ENCODE results near the gene HLA-DRA. TPM values are rescaled to one million over a fixed set of nuclear protein-coding genes. Genes with fewer than 3 reads are reported as not detected.
A peak's percentile ranks its signal among the peaks of the same experiment; 100 is the strongest.
"Not testable (repeated sequence)": the region's sequence is repeated elsewhere in the genome, so short reads cannot be mapped to it uniquely, and the experiment has no call there.

The HLA-DRA gene
- total RNA-seq, 1 experiment from 2014 or later, result 2.8 TPM

DNA sequence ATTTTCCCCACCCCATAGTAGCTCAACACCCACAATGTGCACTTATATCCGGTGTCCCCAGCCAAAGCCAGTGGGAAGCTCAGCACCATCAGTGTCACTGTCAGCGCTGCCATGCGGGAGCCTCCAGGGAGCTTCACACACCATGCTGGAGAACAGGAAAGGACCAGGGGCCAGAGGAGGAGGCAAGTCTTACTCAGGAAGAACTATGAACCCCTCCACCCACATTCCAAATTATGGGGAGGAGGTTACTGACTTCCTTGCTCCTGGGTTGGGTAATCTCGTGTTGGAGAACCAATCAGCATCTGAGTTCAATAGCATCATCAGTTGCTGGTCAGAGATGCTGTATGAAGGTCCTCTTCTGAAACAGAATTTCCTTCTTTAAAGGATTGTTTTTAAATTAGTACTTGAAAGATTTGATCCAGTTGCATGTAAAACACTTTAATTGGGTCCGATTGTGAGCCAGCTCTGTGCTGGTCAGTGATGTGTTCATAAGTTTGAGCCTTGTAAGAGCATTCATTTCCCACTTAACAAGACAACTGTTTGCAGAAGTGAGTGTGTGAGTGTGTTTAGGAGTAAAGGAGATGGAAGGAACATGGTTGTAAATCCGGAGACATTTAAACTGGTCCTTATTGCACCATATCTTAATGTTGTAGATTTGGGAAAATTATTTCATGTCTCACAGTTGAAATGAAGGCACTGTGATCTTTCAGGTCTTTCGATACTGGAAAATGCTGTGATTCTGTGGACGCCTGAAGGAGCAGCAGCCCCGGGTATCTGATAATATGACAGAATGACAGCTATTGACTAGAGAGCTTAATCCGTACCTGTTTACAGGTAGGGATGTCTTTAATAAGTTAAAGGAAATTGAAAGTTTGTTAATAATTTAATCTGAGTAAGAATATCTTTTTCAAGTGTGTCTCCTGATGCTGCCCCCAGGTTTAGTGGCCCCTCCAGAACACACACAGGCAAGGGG is 34.0 kb downstream of the HLA-DRA start:
- CTCF ChIA-PET, H3K27ac Mint-ChIP-seq: not testable (repeated sequence)

DNA sequence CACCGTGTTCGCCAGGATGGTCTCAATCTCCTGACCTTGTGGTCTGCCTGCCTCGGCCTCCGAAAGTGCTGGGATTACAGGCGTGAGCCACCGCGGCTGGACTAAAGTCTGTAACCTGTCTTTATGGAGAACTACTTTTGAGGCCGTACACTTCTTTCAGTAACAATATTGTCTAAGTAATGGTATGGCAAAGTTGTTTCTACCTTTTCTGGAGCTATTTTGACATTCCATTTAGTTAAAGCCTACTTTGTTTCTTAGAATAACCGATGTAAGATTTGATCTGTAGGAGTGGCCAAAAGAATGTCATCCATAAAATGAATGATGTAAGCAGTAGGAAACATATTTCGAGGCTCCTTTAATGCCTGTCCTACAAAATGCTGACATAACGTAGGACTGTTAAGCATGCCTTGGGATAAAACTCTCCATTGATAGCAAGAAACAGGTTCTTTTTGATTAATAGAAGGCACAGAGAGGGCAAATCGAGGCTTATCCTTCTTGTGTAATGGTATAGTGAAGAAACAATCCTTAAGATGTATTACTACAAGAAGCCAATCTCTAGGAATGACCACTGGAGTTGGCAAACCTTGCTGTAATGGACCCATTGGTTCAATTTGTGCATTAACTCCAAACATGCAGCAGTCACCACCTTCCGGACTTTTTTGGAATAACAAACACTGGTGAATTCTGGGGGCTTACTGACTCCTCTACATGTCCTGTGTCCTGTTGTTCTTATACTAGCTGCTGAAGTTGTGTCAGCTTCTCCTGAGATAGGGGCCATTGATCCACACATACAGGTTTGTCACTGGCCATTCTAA is 35.9 kb downstream of the HLA-DRA start:
- H3K9me3 Mint-ChIP-seq, result peaks cover 58% of the 10 kb centered on the region
- H3K4me3 Mint-ChIP-seq, result no peak overlapping the region
- POLR2A ChIA-PET, result no interaction called here
- TF ChIP-seq GTF2I (CRISPR knock-in tag; conservative IDR thresholded peaks at IDR 0.05) (no peak), CREB1 (CRISPR knock-in tag; IDR thresholded peaks at IDR 0.05) (no peak), FOXP1 (CRISPR knock-in tag; IDR thresholded peaks at IDR 0.05; ENCODE audit: borderline replicate concordance) (no peak), ZNF232 (CRISPR knock-in tag; IDR thresholded peaks at IDR 0.05) (no peak), FOXK1 (CRISPR knock-in tag; IDR thresholded peaks at IDR 0.05) (no peak), NFATC4 (CRISPR knock-in tag; IDR thresholded peaks at IDR 0.05) (no peak), HMGA2 (CRISPR knock-in tag; IDR thresholded peaks at IDR 0.05) (no peak), ZNF121 (CRISPR knock-in tag; IDR thresholded peaks at IDR 0.05) (no peak), EMX1 (CRISPR knock-in tag; IDR thresholded peaks at IDR 0.05) (no peak), JUN (CRISPR knock-in tag; IDR thresholded peaks at IDR 0.05) (no peak)
- TF ChIP-seq, protein P1, sequence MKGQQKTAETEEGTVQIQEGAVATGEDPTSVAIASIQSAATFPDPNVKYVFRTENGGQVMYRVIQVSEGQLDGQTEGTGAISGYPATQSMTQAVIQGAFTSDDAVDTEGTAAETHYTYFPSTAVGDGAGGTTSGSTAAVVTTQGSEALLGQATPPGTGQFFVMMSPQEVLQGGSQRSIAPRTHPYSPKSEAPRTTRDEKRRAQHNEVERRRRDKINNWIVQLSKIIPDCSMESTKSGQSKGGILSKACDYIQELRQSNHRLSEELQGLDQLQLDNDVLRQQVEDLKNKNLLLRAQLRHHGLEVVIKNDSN (CRISPR knock-in tag; IDR thresholded peaks at IDR 0.05), result no peak
- TF ChIP-seq, protein P2, sequence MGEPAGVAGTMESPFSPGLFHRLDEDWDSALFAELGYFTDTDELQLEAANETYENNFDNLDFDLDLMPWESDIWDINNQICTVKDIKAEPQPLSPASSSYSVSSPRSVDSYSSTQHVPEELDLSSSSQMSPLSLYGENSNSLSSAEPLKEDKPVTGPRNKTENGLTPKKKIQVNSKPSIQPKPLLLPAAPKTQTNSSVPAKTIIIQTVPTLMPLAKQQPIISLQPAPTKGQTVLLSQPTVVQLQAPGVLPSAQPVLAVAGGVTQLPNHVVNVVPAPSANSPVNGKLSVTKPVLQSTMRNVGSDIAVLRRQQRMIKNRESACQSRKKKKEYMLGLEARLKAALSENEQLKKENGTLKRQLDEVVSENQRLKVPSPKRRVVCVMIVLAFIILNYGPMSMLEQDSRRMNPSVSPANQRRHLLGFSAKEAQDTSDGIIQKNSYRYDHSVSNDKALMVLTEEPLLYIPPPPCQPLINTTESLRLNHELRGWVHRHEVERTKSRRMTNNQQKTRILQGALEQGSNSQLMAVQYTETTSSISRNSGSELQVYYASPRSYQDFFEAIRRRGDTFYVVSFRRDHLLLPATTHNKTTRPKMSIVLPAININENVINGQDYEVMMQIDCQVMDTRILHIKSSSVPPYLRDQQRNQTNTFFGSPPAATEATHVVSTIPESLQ (CRISPR knock-in tag; IDR thresholded peaks at IDR 0.05), result no peak
- TF ChIP-seq, protein P3, sequence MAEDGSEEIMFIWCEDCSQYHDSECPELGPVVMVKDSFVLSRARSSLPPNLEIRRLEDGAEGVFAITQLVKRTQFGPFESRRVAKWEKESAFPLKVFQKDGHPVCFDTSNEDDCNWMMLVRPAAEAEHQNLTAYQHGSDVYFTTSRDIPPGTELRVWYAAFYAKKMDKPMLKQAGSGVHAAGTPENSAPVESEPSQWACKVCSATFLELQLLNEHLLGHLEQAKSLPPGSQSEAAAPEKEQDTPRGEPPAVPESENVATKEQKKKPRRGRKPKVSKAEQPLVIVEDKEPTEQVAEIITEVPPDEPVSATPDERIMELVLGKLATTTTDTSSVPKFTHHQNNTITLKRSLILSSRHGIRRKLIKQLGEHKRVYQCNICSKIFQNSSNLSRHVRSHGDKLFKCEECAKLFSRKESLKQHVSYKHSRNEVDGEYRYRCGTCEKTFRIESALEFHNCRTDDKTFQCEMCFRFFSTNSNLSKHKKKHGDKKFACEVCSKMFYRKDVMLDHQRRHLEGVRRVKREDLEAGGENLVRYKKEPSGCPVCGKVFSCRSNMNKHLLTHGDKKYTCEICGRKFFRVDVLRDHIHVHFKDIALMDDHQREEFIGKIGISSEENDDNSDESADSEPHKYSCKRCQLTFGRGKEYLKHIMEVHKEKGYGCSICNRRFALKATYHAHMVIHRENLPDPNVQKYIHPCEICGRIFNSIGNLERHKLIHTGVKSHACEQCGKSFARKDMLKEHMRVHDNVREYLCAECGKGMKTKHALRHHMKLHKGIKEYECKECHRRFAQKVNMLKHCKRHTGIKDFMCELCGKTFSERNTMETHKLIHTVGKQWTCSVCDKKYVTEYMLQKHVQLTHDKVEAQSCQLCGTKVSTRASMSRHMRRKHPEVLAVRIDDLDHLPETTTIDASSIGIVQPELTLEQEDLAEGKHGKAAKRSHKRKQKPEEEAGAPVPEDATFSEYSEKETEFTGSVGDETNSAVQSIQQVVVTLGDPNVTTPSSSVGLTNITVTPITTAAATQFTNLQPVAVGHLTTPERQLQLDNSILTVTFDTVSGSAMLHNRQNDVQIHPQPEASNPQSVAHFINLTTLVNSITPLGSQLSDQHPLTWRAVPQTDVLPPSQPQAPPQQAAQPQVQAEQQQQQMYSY (CRISPR knock-in tag; IDR thresholded peaks at IDR 0.05), result no peak
- TF ChIP-seq, protein P4, sequence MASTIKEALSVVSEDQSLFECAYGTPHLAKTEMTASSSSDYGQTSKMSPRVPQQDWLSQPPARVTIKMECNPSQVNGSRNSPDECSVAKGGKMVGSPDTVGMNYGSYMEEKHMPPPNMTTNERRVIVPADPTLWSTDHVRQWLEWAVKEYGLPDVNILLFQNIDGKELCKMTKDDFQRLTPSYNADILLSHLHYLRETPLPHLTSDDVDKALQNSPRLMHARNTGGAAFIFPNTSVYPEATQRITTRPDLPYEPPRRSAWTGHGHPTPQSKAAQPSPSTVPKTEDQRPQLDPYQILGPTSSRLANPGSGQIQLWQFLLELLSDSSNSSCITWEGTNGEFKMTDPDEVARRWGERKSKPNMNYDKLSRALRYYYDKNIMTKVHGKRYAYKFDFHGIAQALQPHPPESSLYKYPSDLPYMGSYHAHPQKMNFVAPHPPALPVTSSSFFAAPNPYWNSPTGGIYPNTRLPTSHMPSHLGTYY (CRISPR knock-in tag; IDR thresholded peaks at IDR 0.05), result no peak
- TF ChIP-seq, protein P5, sequence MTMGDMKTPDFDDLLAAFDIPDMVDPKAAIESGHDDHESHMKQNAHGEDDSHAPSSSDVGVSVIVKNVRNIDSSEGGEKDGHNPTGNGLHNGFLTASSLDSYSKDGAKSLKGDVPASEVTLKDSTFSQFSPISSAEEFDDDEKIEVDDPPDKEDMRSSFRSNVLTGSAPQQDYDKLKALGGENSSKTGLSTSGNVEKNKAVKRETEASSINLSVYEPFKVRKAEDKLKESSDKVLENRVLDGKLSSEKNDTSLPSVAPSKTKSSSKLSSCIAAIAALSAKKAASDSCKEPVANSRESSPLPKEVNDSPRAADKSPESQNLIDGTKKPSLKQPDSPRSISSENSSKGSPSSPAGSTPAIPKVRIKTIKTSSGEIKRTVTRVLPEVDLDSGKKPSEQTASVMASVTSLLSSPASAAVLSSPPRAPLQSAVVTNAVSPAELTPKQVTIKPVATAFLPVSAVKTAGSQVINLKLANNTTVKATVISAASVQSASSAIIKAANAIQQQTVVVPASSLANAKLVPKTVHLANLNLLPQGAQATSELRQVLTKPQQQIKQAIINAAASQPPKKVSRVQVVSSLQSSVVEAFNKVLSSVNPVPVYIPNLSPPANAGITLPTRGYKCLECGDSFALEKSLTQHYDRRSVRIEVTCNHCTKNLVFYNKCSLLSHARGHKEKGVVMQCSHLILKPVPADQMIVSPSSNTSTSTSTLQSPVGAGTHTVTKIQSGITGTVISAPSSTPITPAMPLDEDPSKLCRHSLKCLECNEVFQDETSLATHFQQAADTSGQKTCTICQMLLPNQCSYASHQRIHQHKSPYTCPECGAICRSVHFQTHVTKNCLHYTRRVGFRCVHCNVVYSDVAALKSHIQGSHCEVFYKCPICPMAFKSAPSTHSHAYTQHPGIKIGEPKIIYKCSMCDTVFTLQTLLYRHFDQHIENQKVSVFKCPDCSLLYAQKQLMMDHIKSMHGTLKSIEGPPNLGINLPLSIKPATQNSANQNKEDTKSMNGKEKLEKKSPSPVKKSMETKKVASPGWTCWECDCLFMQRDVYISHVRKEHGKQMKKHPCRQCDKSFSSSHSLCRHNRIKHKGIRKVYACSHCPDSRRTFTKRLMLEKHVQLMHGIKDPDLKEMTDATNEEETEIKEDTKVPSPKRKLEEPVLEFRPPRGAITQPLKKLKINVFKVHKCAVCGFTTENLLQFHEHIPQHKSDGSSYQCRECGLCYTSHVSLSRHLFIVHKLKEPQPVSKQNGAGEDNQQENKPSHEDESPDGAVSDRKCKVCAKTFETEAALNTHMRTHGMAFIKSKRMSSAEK (CRISPR knock-in tag; IDR thresholded peaks at IDR 0.05; ENCODE audit: borderline replicate concordance), result no peak
- TF ChIP-seq, protein P6, sequence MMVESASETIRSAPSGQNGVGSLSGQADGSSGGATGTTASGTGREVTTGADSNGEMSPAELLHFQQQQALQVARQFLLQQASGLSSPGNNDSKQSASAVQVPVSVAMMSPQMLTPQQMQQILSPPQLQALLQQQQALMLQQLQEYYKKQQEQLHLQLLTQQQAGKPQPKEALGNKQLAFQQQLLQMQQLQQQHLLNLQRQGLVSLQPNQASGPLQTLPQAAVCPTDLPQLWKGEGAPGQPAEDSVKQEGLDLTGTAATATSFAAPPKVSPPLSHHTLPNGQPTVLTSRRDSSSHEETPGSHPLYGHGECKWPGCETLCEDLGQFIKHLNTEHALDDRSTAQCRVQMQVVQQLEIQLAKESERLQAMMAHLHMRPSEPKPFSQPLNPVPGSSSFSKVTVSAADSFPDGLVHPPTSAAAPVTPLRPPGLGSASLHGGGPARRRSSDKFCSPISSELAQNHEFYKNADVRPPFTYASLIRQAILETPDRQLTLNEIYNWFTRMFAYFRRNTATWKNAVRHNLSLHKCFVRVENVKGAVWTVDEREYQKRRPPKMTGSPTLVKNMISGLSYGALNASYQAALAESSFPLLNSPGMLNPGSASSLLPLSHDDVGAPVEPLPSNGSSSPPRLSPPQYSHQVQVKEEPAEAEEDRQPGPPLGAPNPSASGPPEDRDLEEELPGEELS (CRISPR knock-in tag; IDR thresholded peaks at IDR 0.05), result no peak
- TF ChIP-seq, protein P7, sequence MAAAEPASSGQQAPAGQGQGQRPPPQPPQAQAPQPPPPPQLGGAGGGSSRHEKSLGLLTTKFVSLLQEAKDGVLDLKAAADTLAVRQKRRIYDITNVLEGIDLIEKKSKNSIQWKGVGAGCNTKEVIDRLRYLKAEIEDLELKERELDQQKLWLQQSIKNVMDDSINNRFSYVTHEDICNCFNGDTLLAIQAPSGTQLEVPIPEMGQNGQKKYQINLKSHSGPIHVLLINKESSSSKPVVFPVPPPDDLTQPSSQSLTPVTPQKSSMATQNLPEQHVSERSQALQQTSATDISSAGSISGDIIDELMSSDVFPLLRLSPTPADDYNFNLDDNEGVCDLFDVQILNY (CRISPR knock-in tag; IDR thresholded peaks at IDR 0.05), result no peak

More for the DNA sequence above, 34.0 kb downstream of the HLA-DRA start:
- POLR2A ChIA-PET; H3K4me1 Mint-ChIP-seq; H3K4me3 Mint-ChIP-seq; DNase-seq (ENCODE audit: low spot score): not testable (repeated sequence)
- H3K27me3 Mint-ChIP-seq (ENCODE audit: low read depth), result peaks cover 20% of the 10 kb centered on the region
- H3K9me3 Mint-ChIP-seq, result peaks cover 45% of the 10 kb centered on the region
- ATAC-seq, result peak; percentile 95
- H3K36me3 Mint-ChIP-seq, result peaks cover 16% of the 10 kb centered on the region

More for the DNA sequence above, 35.9 kb downstream of the HLA-DRA start:
- CTCF ChIA-PET, result no interaction called here
- ATAC-seq, result no peak
- Mint-ChIP-seq H3K36me3 (peaks cover 24% of the 10 kb centered on the region), H3K27me3 (ENCODE audit: low read depth) (peaks cover 22% of the 10 kb centered on the region), H3K4me1 (no peaks in the 10 kb centered on the region), H3K27ac (no peak overlapping the region)
- no peak for DNase-seq (ENCODE audit: low spot score)
